Heart right ventricle (tissue), 16 donors: ENCODE data around the gene SLC51B. TPM values are rescaled to one million over a fixed set of nuclear protein-coding genes. Genes with fewer than 3 reads are reported as not detected.
"Not testable (repeated sequence)": the region's sequence is repeated elsewhere in the genome, so short reads cannot be mapped to it uniquely, and the experiment has no call there.

Experiments
- ATAC-seq, 8 donors: fragments of 200-7000 bp; cut with Tn5 transposase; one replicate each; pipeline ENCODE4 v1.9.1; 2020; ENCODE audit warnings: mild to moderate bottlenecking in 8 of 8, moderate library complexity in 8 of 8, moderate number of reproducible peaks in 1 of 8
- DNase-seq, 2 donors: peaks; one replicate each; pipeline ENCODE4 v3.0.0-alpha.2; 2020
- H3K27ac ChIP-seq, 10 donors: fragments of 200-600 bp; sonication (generic) in 2 of 10; one replicate each; pipeline versions ENCODE4 v1.5.0 to v1.8.0; 2020 to 2022; ENCODE audit warnings: mild to moderate bottlenecking in 3 of 10
- H3K27me3 ChIP-seq, 7 donors: fragments of 200-600 bp; one replicate each; pipeline ENCODE4 v1.8.0; 2021 to 2022; ENCODE audit warnings: mild to moderate bottlenecking in 2 of 7
- H3K36me3 ChIP-seq, 9 donors: fragments of 200-600 bp; sonication (generic) in 1 of 9; one replicate each; pipeline versions ENCODE4 v1.5.0 to v1.8.0; 2020 to 2022; ENCODE audit warnings: mild to moderate bottlenecking in 2 of 9
- H3K4me1 ChIP-seq, 9 donors: fragments of 200-600 bp; sonication (generic) in 1 of 9; one replicate each; pipeline versions ENCODE4 v1.5.0 to v1.8.0; 2020 to 2022; ENCODE audit warnings: mild to moderate bottlenecking in 4 of 9
- H3K4me3 ChIP-seq, 10 donors: fragments of 200-600 bp; sonication (generic) in 2 of 10; one replicate each; pipeline versions ENCODE4 v1.5.0 to v1.8.0; 2020 to 2022; ENCODE audit warnings: mild to moderate bottlenecking in 7 of 10, moderate library complexity in 2 of 10
- H3K9me3 ChIP-seq, 11 donors: fragments of 200-600 bp in 10 of 11; sonication (generic) in 2 of 11; one replicate each; pipeline versions ENCODE4 v1.5.0 to v1.8.0; 2013 to 2022; ENCODE audit warnings: mild to moderate bottlenecking in 2 of 11, control low read depth in 1 of 11, moderate library complexity in 1 of 11
- WGBS, 2 donors: extraction: QIAGEN DNeasy Blood & Tissue Kit; methylation state at CpG; one replicate each; pipeline ENCODE4 v1.1.7; 2013; ENCODE audit warnings: inconsistent platforms in 1 of 2; 5-methylcytosine and 5-hydroxymethylcytosine counted together
- intact Hi-C, 10 donors: fragments of 100-400 bp; cut with DNase I; formaldehyde crosslinking; loops; one replicate each; pipeline versions ENCODE4 v1.11.1 to v1.14.2; 2022
- polyA plus RNA-seq, 2 donors: library from polyadenylated mRNA; stranded (reverse); fragments of 200-250 nt; gene quantifications; one replicate each; pipeline ENCODE4 v1.2.3, GENCODE V29; 2013
- total RNA-seq, 10 donors: library from RNA; stranded (reverse); fragmentation: NEBNext Ultra II Directional in 3 of 10; extraction: Animal tissue kit (Norgen Biotek cat#: 25700) in 3 of 10; gene quantifications; one replicate each; pipeline versions ENCODE4 v1.2.1 to v1.2.4, GENCODE V29; 2021 to 2023
- TF ChIP-seq, protein P1 (sequence below), 9 donors: fragments of 200-600 bp; sonication (generic) in 2 of 9; IDR thresholded peaks; one replicate each; pipeline versions ENCODE4 v1.5.0 to v1.8.0; 2021 to 2022; ENCODE audit warnings: antibody characterized with exemption in 9 of 9, mild to moderate bottlenecking in 5 of 9, moderate library complexity in 1 of 9
- donor health status: Arrhythmogenic right ventricular cardiomyopathy.
- donor health status: ischemic (EF 13 %, LVEDD 7.1; RV severe dilation, severe dysfunction).
- donor health status: healthy with polysubstance abuse.
- donor health status: DM: no; HTN: yes; CAD: no.
- donor health status: DM: no; HTN: no; CAD: no.
- donor health status: ischemic (EF 25% LVEDD 6.9; RV normal size, moderate dysfunction).
- donor health status: ischemic (EF 25% LVEDD 5.7; RV mildly dilated, moderate dysfunction).
- donor health status: healthy.
- donor health status: DM: yes; HTN: yes; CAD: no.
- donor health status: Ischemic cardiomyopathy.
- donor health status: ischemic (EF 35%, LVEDD 5.7; RV mildly dilated, moderate dysfunction).
- donor health status: nonischemic (EF 11% LVEDD 7.7; RV severe dilation, severe dysfunction).
- donor health status: DM: yes; HTN: yes; CAD: no.
- donor health status: PGD.
- donor health status: ischemic (EF 29% LVEDD 5.4; RV normal size, mild dysfunction).
- donor health status: nonischemic (EF 23%, LVEDD 6.1; RV moderate dilation, normal function).

The SLC51B gene
- total and polyA plus RNA-seq, 12 donors: 0.43 TPM; not detected in 11

DNA sequence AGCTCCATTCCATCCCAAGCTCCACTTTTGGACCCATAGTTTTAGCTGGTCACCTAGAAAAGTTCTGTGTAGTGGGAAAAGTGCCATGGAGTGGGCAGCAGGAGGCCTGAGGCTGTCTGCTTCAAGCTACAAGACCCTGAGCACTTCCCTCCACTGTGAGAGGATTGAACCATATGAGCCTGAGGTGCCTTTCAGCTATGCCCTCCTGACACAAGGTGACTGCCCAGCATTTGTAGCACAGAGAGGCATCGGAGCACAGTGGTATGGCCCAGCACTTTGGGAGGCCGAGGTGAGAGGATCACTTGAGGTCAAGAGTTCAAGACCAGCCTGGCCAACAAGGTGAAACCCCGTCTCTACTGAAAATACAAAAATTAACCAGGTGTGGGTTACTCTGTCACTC lies 27.4 kb downstream of the SLC51B start:
- no peaks in the 10 kb centered on the region for H3K36me3 ChIP-seq
- DNase-seq (no peak), ATAC-seq (no peak)
- intact Hi-C loops: no loop called here
- 85 to 95% methylated on average over 3 of the region's 3 CpGs for WGBS, 2 donors
- H3K4me1 ChIP-seq: peaks cover 28 to 76% (median 58%) of the 10 kb centered on the region in 9 donors
- TF ChIP-seq, protein P1, sequence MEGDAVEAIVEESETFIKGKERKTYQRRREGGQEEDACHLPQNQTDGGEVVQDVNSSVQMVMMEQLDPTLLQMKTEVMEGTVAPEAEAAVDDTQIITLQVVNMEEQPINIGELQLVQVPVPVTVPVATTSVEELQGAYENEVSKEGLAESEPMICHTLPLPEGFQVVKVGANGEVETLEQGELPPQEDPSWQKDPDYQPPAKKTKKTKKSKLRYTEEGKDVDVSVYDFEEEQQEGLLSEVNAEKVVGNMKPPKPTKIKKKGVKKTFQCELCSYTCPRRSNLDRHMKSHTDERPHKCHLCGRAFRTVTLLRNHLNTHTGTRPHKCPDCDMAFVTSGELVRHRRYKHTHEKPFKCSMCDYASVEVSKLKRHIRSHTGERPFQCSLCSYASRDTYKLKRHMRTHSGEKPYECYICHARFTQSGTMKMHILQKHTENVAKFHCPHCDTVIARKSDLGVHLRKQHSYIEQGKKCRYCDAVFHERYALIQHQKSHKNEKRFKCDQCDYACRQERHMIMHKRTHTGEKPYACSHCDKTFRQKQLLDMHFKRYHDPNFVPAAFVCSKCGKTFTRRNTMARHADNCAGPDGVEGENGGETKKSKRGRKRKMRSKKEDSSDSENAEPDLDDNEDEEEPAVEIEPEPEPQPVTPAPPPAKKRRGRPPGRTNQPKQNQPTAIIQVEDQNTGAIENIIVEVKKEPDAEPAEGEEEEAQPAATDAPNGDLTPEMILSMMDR (IDR thresholded peaks at IDR 0.05): no peak
- H3K27ac ChIP-seq: peak overlapping the region in 9 of 10 donors; percentile 46 to 92 (median 84)
- H3K27me3 ChIP-seq: peaks cover 0 to 25% (median 4%) of the 10 kb centered on the region in 7 donors
- no peak overlapping the region for H3K4me3 ChIP-seq
- no peaks in the 10 kb centered on the region for H3K9me3 ChIP-seq

DNA sequence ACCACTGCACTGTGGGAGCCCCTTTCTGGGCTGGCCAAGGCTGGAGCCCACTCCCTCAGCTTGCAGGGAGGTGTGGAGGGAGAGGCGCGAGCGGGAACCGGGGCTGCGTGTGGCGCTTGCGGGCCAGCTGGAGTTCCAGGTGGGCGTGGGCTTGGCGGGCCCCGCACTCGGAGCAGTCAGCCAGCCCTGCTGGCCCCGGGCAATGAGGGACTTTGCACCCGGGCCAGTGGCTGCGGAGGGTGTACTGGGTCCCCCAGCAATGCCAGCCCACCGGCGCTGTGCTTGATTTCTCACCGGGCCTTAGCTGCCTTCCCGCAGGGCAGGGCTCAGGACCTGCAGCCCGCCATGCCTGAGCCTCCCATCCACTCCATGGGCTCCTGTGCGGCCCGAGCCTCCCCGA lies 29.8 kb downstream of the SLC51B start:
- Histone ChIP-seq H3K27ac (peak overlapping the region in 1 of 10 donors; percentile 52), H3K27me3 (peaks cover 0 to 23% (median 8%) of the 10 kb centered on the region in 7 donors), H3K4me1 (peaks cover 19 to 67% (median 44%) of the 10 kb centered on the region in 9 donors)
- intact Hi-C loops, ATAC-seq, H3K4me3 ChIP-seq, DNase-seq, H3K36me3 ChIP-seq, H3K9me3 ChIP-seq: not testable (repeated sequence)
- WGBS, 2 donors: 96 to 98% methylated on average over 15 to 20 of the region's 22 CpGs

DNA sequence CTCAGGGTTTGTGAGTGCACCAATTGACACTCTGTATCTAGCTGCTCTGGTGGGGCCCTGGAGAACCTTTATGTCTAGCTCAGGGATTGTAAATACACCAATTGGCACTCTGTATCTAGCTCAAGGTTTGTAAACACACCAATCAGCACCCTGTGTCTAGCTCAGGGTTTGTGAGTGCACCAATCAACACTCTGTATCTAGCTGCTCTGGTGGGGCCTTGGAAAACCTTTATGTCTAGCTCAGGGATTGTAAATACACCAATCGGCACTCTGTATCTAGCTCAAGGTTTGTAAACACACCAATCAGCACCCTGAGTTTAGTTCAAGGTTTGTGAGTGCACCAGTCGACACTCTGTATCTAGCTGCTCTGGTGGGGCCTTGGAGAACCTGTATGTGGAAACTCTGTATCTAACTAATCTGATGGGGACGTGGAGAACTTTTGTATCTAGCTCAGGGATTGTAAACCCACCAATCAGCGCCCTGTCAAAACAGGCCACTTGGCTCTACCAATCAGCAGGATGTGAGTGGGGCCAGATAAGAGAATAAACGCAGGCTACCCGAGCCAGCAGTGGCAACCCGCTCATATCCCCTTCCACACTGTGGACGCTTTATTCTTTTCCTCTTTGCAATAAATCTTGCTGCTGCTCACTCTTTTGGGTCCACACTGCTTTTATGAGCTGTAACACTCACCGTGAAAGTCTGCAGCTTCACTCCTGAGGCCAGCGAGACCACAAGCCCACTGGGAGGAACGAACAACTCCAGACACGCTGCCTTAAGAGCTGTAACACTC lies 30.6 kb downstream of the SLC51B start:
- peaks cover 0 to 23% (median 8%) of the 10 kb centered on the region in 7 donors for H3K27me3 ChIP-seq
- not testable (repeated sequence) for DNase-seq, ATAC-seq, H3K36me3 ChIP-seq, H3K9me3 ChIP-seq
- 34 to 52% methylated on average over 12 of the region's 12 CpGs for WGBS, 2 donors
- H3K4me3 ChIP-seq: peak overlapping the region in 5 of 10 donors; percentile 11 to 32 (median 21)
- peaks cover 10 to 67% (median 35%) of the 10 kb centered on the region in 9 donors for H3K4me1 ChIP-seq
- H3K27ac ChIP-seq: peak overlapping the region; percentile 40 to 88 (median 83)
- intact Hi-C loops: loop anchor here in 1 of 10 donors (2.0 kb wide), 1 partner anchor 21 kb away; no protein-coding TSS in a partner anchor

DNA sequence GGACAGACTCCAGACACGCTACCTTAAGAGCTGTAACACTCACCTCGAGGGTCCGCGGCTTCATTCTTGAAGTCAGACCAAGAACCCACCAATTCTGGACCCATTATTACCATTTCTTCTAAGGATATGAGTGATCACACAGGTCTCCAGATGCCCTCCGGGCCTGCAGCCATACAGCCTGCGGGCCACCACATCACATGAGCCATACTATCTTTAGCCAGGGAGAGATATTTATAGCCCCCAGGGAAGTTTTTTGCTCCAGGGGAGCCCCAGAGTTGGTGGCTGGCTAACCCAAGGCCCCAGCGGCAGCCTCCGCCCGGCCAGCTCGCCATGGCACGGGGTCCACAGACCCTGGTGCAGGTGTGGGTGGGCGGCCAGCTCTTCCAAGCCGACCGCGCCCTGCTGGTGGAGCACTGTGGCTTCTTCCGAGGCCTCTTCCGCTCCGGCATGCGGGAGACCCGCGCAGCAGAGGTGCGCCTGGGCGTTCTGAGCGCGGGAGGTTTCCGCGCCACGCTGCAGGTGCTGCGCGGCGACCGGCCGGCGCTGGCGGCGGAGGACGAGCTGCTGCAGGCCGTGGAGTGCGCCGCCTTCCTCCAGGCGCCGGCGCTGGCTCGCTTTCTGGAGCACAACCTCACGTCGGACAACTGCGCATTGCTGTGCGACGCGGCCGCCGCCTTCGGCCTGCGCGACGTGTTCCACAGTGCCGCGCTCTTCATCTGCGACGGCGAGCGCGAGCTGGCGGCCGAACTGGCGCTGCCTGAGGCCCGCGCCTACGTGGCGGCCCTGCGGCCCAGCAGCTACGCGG lies 31.5 kb downstream of the SLC51B start, which contains the start of gene KBTBD13:
Gene KBTBD13 (plus strand): TSS at position 261 of the 805 bp plus-strand sequence. CDS start 70 bp downstream, at position 331.
- peaks cover 0 to 27% (median 8%) of the 10 kb centered on the region in 7 donors for H3K27me3 ChIP-seq
- 63 to 64% methylated on average over 66 to 73 of the region's 73 CpGs for WGBS, 2 donors
- peaks cover 8 to 67% (median 27%) of the 10 kb centered on the region in 9 donors for H3K4me1 ChIP-seq
- TF ChIP-seq, protein P1 (IDR thresholded peaks at IDR 0.05): no peak
- H3K27ac ChIP-seq: peak within 1 kb of the TSS; percentile 56 to 88 (median 83)
- intact Hi-C loops: loop anchor here in 1 of 10 donors (2.0 kb wide), 1 partner anchor 22 kb away; no protein-coding TSS in a partner anchor
- no peaks in the 10 kb centered on the region for H3K36me3 ChIP-seq
- DNase-seq: peak in 1 of 2 donors; percentile 53
- H3K9me3 ChIP-seq: no peaks in the 10 kb centered on the region
- H3K4me3 ChIP-seq: peak within 1 kb of the TSS in 6 of 10 donors; percentile 11 to 32 (median 22)
- peak; percentile 65 to 85 (median 78) for ATAC-seq
